Right forelimb (tissue), 1 donor: Measurements from ENCODE around the gene FAM13C.
"Not testable (repeated sequence)": the region's sequence is repeated elsewhere in the genome, so short reads cannot be mapped to it uniquely, and the experiment has no call there.

ENCODE experiments used
- DNase-seq: peaks from one replicate; pipeline ENCODE4 v3.0.0-alpha.2; 2018

Gene FAM13C

DNA sequence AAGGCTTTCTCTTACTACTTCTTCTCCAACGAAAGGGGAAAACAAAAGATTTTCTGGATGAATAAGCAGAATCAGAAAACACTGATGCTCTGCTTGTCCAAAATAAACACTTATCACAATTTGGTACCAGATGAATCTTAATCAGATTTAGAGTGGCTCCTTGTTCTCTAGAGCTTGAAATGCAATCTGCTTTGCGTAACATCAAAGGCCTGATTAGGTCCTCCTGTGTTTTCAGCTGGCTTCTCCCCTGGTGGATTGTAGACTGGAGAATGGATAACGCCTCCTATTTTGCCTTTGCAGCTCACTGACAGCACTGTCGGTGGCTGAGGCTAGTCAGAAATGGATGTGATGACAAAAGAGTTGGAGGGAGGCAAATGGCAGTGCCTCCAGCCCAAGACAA lies 91.2 kb downstream of the FAM13C start:
- DNase-seq: no peak

GRCh38 chr10:59270492-59270891 lies 91.9 kb downstream of the FAM13C start:
- DNase-seq: no peak

DNA sequence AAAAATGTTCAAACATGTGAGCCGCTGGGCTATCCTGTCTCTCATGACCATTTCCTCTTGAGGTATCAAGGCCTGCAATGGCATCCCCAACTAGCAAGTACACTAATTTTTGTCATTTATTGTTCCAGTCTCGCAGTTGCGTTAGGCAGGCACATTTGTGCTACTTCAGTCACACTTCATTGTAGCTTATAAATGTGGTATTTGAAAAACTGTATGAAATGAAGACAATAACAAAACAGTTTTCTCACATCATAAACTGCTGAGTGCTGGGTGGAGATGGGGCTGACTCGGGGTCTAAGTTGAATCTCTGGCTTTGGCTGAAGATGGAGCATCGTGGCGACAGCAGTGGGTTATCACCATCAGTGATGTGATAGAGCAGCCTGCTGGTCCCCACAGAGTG lies 92.7 kb downstream of the FAM13C start:
- DNase-seq: no peak

- DNase-seq: no peak
Observed at GRCh38 chr10:59268460-59268859, 93.9 kb downstream of the FAM13C start.

GRCh38 chr10:59266321-59266720 lies 96.0 kb downstream of the FAM13C start:
- no peak for DNase-seq

DNA sequence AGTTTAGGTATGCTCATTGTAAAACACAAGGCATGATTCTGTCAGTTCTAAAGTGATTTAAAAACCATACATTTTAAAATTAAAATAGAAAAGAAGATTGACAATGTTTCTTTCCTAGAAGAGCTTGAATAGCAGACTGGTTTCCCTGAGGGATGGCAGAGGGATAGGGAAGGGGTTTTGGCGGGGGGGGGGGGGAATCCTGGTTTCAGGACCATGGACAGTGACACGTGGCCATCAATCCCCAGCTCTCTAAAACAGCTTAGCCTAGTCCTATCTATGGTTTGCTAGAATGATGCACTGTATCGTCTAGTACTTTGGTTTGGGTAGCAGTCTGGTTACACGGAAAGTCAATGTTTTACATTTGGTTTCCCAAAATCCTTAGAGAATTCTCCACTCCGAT lies 97.2 kb downstream of the FAM13C start:
- DNase-seq: no peak

DNA sequence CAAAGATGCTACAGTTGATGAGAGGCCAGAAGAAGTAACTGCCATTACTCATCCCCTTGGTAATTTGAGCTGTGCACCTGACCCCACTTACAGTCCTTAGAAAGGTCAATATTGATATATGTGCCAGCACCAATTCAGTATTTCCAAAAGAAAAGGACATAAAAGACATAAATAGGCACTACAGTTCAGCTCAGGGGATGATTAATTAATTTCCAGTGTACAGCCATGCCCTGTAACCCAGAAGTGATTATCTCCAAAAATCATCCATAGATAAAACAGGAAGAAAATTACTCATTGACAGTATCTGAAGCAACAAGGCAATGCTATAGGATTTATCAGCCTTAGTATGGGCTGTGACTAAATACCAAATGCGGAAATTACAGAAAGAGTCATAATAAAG lies 103.5 kb downstream of the FAM13C start:
- no peak for DNase-seq

DNA sequence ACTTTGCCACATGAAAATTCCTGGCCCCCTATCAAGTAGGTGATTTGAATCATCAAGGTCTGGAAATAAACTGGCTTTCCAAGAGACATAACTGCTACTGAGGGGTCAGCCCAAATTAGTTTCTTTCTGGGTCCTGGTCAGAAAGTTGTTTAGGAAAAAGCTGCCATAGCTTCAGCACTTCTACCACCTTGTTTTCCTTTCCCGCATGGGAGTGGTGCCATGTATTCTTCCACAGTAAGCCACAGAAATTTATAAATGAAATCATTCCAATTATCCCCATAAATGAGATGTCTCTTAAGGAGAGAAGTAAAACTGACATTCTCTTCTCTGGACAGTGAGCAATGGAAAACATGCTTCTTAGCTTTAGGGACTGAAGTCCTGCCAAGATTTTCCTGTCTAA lies 105.1 kb downstream of the FAM13C start:
- DNase-seq: no peak

- no peak for DNase-seq
Observed at GRCh38 chr10:59255463-59255862, 106.9 kb downstream of the FAM13C start.

GRCh38 chr10:59252491-59252890 lies 109.9 kb downstream of the FAM13C start:
- no peak for DNase-seq

GRCh38 chr10:59245686-59246085 lies 116.7 kb downstream of the FAM13C start:
- no peak for DNase-seq

DNA sequence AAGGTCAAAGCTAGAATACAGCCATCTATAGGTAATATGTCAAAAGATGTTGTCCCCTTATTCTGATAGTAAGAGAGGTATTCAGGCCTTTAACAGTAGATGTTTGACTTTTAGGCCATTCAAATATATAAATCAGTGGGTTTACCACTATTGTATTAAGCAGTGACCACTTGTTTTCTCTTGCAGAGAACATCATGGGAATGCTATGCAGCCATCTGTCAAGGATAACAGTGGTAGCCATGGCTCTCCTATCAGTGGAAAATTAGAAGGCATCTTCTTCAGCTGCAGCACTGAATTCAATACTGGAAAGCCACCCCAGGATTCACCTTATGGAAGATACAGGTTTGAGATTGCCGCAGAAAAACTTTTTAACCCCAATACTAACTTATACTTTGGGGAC lies 117.5 kb downstream of the FAM13C start:
- DNase-seq: no peak

GRCh38 chr10:59243611-59244195 lies 118.6 kb downstream of the FAM13C start:
- no peak for DNase-seq

DNA sequence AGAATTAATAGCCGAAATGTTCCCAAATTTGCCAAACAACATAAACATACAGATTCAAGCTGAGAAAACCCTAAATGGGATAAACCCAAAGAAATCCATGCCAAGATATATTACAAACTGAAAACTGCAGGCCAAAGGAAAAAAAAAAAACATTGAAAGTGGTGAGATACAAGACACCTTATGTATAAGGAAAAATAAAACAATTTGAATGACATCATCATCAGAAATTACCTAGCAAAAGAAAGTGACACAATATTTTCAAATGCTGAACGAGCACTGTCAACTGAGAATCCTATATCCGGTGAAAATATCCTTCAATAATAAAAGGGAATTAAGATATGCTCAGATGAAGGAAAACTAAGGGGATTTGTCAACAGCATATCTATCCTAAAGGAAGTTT lies 119.4 kb downstream of the FAM13C start:
- no peak for DNase-seq

DNA sequence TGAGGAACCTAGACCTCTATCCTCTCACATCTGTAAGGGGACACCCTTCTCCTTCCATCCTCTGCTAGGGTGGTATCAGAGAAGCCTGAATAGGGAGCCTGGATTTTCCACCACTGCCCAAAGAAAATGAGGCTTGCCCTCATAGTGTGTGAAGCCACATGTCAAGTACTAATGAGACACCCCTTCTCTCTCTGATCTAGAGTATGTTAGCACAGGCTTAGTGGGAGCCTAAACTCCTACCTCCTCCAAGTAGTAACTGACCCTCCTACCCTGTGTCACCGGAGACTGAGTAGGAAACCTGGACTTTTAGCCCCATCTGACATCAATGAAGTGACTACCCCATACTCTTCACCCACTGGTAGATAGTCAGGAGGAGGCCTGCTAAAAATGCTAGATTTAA lies 120.3 kb downstream of the FAM13C start:
- no peak for DNase-seq

DNA sequence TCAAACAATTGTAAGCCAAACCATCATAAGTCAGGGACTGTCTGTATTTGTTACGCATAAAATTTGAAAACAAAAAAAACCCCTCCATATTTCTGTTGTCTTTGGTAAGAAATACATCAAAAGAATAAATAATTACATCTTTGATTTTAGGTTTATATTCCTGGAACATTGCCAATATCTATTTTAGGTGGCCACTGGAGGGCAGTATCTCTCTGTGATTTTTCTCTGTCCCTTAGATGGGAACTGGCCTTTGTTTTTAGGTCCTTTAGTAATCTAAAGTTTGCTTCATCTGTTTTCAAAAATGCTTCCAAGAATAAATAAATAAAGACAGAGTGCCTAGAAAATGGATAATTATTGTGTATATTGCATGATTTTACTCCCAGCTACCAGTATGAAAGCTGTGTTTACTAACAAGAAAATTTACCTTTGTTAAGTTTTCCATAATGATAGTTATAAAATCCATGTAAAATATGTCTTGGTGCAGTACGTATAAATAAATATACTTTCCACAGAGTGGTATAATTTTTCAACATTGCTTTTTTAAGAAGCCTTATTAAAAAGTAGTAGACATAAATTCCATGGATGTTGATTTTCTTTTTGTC lies 121.7 kb downstream of the FAM13C start:
- DNase-seq: no peak

DNA sequence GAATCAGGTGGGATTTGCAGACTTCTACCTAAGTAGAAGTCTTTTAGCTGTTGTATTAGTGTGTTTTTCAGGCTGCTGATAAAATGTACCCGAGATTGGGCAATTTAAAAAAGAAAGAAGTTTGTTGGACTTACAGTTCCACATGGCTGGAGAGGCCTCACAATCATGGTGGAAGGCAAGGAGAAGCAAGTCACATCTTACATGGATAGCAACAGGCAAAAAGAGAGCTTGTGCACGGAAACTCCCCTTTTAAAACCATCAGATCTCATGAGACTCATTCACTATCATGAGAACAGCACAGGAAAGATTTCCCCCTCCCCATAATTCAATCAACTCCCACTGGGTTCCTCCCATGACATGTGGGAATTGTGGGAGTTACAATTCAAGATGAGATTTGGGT lies 123.2 kb downstream of the FAM13C start:
- DNase-seq: not testable (repeated sequence)

- DNase-seq: no peak
Observed at GRCh38 chr10:59237775-59238174, 124.6 kb downstream of the FAM13C start.

GRCh38 chr10:59236064-59236697 lies 126.2 kb downstream of the FAM13C start:
- no peak for DNase-seq

- no peak for DNase-seq
Observed at GRCh38 chr10:59234816-59235429, 127.4 kb downstream of the FAM13C start.

DNA sequence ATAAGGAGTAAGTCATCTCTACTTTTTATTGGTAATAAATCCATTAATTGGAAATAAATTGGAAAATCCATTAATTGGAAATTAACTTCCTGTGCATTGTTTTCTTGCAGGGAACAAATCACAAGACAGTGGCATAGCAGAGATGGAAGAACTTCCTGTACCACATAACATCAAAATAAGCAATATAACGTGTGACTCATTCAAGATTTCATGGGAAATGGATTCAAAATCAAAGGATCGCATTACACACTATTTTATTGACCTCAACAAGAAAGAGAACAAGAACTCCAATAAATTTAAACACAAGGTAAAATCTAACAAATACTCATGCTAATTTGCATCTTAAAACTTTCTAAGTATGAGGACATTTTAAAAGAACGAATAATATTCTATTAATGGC lies 128.2 kb downstream of the FAM13C start:
- no peak for DNase-seq

DNA sequence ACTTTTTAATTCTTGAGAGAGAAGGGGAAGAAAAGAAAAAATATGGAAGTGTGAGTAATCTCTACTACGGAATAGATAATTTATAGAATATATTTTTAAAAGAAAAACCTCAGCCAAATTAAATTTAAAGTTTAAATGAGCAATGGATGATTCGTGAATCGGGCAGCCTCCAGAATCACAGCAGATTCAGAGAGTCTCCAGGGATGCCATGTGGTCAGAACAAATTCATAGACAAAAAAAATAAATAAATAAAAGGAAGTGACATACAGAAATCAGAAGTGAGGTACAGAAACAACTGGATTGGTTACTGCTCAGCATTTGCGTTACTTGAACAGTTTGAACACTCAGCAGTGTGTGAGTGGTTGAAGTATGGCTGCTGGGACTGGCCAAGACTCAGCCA lies 132.9 kb downstream of the FAM13C start:
- no peak for DNase-seq

DNA sequence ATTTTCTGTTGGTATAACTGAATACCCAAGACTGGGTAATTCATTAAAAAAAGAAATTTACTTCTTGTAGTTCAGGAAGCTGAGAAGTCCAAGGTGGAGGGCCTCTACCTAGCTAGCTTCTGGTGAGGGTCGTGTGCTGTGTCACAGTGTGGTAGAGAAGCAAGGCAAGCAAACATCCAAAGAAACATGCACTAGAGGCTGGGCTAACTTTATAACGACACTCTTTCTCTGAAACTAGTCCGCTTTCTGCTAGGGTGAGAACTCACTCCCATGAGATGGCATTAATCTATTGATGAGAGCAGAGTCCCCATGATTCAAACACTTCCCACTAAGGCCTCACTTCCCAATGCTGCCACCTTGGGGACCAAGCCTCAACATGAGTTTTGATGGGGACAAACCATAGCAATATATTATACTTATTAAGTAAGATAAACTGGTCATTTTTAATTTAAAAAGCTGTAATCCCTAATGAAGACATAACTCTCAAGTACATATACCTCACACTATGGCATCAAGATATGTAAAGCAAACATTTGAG lies 135.1 kb downstream of the FAM13C start:
- DNase-seq: no peak

DNA sequence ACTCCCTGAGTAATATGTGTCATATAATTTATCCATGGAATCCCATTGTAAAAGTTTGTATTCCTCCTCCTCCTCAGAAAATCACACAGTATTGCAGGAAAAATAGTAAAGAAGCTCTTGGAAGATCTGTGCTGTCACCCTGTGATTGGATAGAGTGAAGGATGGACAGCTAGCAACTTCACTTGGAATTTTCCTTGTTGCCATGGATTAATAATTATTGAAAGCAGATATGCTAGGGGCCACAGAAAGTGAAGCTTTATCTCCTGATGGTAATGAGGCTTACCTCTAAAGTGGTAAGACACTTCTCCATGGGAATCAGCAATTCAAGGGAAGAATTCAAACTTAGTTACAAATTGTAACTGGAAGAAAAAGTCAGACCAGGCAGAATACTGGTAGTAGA lies 137.1 kb downstream of the FAM13C start:
- DNase-seq: no peak
